ENCODE data around the gene TSR2. TPM values are rescaled to one million over a fixed set of nuclear protein-coding genes. Genes with fewer than 3 reads are reported as not detected.

Gene TSR2, protein sequence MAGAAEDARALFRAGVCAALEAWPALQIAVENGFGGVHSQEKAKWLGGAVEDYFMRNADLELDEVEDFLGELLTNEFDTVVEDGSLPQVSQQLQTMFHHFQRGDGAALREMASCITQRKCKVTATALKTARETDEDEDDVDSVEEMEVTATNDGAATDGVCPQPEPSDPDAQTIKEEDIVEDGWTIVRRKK
- total RNA-seq (ENCODE audit: insufficient read depth, low replicate concordance): 3.9 TPM

DNA sequence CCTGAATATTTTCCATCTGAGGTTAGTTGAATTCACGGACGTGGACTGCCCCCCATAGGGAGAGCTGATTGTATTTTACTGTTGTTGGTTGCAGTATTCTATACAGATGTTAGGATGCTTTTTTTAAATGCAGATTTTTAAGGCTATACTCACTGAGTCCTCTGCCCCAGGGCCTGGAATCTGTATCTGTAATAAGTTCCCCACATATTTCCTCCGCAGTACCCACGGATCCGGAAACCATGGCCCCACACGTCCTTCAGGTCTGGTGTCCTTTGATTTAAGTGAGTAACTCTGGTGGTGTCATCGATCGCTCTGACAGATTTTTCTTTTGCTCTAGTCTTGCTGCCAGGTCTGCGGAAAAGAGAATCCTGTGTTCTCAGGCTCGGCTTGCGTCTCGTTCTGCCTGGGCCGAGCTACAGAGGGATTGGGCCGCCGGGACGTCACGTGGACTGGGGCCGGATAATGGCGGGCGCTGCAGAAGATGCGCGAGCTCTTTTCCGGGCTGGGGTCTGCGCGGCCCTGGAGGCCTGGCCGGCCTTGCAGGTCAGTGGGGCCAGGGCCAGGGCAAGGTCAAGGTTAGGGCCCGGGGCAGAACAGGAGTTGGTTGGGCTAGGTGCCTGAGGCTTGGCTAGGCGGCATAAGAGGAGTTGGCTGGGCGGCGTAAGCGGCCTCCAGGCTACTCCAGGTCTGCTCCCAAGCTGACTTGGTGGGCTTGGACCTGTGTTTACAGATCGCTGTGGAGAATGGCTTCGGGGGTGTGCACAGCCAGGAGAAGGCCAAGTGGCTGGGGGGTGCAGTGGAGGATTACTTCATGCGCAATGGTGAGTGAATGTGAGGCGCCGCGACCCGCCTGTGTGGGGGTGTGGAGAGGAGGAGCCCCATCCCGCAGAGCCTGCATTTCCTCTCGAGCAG is at the start of gene TSR2:
TSR2 (plus strand) TSS at position 445 of the 912 bp plus-strand sequence; CDS start at position 463, 18 bp downstream.
- DNase-seq (ENCODE audit: low spot score): peak; percentile 91

DNA sequence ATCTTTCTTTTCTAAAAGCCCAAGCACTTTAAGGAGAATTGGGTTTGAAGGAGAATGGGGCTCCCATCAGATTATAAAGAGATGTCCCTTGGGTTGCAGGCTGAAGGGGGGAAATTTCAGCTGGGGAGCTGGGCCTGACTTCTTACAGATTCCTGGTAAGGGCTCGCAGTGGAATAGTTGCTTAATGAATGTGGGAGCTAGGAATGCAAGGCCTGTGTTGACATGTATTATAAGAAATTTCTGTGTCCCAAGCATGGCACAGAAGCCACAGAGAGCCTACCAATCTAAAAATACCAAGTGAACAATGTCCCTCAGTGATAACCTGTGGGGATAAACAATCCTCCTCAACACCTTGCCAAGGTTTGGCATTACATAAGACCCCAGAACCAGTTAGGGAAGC is 43.1 kb upstream of the TSR2 start:
- no peak for DNase-seq (ENCODE audit: low spot score)

DNA sequence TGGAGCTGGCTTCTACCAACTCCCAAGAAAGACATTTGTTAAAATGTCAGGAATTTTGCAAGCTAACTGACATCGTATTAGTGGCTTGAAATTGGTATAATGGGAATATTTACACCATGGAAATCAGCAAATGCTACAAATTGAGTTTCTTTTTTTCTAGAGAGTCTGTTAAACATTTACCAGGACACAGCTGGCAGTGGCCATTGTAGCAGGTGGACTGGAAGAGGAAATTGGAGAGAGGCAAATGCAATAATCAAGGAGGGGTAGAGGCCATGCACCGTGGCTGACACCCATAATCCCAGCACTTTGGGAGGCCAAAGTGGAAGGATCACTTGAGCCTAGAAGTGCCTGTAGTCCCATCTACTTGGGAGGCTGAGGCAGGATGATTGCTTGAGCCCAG is 32.9 kb upstream of the TSR2 start:
- DNase-seq (ENCODE audit: low spot score): no peak

DNA sequence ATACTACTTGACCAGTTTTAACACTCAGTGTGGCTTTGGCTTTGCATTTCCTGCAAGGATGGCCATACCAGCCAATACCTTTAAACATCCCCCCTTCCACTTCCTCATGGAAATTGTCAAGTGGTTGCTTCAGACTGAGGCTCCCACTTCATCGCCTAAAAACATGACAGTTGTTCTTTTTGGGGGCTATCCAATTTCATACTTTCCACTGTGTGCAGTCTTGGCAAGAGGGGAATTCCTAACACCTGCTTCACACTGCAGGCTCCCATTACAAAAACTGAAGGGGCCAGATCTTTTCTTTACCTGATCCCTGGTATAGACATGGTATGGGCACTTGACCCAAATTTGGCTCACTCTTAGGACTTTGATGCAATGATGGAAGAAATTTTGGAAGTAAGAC is 28.5 kb upstream of the TSR2 start:
- DNase-seq (ENCODE audit: low spot score): no peak

DNA sequence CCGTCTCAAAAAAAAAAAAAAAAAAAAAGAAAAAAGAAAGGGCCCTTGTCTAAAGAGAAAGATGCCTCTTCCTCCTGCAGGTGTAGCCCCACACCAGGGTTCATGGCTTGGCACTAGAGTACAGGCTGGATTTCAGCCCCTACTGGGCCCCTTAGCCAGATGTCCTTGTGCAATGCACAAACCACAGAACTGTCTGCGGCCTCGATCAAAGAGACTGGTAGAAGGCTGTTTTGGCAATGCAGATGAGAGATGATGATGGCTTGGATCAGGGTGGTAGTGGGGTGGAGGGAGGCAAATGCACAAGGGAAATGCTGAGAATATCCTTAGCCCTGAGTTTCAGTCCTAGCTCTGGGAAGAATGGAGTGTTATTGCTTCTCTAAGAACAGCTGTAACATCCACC is 26.5 kb upstream of the TSR2 start:
- peak; percentile 17 for DNase-seq (ENCODE audit: low spot score)

DNA sequence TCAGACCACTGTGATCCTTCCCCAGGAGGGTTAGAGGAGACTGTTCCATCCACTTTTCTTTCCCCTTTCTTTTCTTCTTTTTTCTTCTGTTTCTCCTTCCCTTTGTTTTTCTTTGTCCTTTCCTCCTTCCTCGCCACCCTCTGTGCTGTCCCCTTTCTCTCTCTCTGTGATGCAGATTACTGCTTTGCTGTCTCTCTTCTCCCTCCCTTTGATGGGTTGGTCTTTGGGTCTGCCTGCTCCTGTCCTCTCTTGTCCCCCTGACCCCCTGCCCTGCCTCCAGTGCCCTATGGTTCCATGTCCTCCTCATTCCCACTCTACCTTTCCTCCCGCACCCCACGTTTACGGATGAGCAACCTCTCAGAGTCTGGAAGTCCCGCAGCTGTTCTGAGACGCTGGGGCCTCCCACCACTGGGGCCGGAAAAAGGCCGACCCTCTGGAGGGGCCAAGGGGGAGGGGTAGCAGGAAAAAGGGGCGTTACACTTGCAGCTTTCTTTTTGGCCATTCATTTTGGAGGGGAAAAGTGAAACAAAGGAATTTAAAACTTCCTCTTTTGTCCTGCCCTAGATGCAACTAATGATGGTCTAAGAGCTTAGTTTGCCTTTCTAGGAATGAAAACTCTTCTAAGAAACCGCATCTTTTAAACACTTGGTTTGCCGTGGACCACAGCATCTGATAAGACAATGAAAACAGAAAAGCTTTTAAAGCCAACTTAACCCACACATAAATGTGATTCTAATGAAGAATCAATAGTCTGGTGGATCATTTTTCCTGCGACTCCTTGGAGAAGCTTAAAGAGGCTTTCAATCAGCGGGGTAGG is 24.5 kb upstream of the TSR2 start:
- DNase-seq (ENCODE audit: low spot score): no peak

DNA sequence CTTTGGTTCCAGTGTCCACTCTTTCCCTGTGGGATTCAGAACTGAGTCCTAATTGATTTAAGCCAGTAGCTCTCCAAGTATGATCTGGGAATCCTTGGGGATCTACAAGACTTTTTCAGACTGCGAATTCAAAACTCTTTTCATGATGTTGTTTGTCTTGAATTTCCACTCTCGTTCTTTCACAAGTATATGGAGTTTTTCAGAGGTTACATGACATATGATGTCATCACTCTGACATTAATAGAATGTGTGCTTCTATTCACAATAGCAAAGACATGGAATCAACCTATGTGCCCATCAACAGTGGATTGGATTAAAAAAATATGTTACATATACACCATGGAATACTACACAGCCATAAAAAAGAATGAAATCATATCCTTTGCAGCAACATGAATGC is 23.2 kb upstream of the TSR2 start:
- DNase-seq (ENCODE audit: low spot score): no peak

DNA sequence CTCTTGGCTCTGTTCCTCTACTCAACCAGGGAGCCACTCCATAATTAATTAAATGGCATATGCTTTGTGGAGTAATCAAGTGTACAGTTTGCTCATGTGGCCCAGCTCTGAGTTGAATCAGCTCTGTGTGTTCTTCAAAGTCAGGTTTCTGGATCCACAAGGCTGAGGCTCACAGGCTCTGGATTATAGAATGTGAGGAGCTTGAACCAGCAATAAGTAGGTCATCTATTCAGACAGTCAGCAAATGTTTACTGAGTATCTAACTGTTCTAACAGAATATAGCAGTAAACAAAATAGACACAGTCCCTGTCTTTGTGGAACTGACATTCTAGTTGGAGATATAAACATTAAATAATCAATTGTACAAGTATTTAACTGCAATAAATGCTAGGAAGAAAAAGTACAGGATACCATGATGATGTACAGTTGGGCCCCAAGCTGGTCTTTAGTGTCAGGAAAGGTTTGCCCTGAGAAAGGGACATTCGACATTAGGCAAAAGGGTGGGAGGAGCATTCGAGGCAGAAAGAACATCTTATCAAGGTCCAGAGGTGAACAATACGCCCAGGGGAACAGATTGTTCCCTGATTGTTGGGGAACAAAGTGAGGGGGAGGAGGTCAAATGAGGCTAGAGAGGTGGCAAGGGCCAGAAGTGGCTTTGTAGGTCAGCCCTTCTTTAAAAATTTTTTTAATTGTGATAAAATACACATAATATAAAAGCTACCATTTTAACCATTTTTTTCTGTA is 20.5 kb upstream of the TSR2 start:
- DNase-seq (ENCODE audit: low spot score): no peak

DNA sequence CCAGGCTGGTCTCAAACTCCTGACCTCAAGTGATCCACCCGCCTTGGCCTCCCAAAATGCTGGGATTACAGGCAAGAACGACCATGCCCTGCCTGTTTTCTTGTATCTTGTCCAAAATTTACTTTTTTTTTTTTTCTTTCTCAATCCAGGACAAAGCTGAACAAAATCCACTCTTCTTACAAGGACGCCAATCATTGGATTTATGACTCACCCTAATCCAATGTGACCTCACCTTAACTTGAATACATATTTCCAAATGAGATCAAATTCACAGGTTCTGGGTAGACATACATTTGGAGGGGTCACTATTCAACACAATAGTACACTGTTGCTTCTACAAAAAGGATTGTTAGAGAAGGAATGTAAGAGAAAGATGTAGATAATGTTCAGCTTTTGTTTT is 18.0 kb upstream of the TSR2 start:
- no peak for DNase-seq (ENCODE audit: low spot score)

DNA sequence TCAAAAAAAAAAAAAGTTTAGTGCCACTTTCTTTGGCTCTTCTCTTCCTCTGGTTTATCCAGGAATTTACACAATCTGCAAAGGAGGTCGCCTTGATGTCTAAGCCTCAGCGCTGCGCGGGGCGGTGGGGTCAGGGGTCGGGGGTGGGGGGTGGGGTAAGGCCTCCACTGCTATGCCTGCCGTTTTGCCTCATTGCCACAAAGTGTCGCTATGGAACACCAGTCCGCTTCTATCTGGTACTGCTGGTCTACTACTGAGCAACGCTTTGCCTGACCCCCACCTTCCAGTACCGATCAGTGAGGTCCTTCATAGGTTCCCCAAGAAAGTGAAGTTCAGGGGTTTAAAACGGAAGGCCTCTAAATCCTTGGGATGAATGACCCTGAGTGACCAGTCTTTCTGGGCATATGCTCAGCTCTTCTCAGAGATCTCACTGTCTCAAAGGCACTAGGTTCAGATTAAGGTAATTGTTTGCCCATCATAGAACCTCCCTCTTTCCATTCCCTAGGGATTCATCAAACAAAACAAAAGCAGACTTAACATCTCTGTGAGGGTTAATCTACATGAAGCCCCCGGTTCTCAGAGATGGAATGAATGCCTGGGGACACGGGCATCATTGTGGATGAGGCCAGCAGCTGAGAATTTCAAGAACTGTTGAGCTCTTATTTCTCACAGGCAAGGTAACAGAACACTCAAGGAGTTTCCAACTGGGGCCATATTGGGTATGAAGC is 16.9 kb upstream of the TSR2 start:
- DNase-seq (ENCODE audit: low spot score): no peak

DNA sequence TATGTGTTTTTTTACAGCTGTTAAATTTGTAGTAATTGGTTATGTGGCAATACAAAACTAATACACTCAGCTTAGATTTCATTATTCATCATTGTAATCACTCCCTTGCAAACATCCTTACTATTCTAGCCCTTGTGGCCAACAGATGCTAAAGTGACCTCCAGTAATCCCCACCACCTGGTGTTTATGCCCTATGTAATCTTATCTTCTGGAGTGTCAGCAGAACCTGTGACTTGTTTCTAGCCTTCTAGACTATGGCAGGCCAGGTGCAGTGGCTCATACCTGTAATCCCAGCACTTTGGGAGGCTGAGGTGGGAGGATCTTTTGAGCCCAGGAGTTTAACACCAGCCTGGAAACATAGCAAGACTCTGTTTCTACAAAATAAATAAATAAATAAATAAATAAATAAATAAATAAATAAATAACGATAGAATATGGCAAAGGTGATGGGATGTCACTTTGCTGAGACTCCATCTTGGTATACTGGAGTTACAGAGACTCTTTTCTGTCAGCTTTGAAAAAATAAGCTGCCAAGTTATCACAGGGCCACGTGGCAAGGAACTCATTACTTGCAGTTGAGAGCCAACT is 12.3 kb upstream of the TSR2 start:
- DNase-seq (ENCODE audit: low spot score): no peak

DNA sequence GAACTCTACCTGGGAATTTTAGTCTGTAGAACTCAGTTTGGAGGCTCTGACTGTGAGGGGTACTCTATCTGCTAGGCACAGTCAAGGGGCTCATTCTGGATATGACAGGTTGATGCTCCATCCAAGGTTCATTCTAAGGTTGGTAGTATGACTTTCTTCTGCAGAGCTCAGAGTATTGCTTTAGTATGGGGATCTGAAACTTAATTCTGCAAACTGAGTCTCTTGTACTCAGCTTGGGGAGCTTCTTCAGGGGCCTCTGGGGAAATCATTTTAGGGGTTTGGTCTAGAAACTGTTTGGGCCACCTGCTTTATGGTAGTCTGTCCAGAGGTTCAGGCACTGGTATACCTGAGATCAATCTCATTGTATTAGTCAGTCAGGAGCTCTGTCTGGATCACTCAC is 9.7 kb upstream of the TSR2 start:
- DNase-seq (ENCODE audit: low spot score): no peak

DNA sequence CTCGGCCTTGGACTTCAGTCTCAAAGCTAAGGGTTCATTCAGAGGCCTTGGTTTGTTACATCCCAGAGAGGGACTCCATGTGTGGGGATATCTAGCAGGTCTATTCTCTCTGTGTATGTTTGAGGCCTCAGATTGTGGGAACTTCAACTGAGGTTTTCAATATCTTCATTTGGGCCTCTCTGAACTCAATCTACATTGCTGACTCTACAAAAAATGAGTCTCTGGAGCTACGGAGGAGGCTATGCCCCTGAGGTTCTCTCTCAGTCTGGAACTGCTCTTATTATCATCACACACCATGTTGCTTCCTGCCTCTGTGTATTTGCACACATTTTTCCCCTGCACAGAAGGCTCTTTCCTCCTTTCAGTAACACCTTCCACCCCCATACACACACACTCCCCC is 5.1 kb upstream of the TSR2 start:
- no peak for DNase-seq (ENCODE audit: low spot score)

DNA sequence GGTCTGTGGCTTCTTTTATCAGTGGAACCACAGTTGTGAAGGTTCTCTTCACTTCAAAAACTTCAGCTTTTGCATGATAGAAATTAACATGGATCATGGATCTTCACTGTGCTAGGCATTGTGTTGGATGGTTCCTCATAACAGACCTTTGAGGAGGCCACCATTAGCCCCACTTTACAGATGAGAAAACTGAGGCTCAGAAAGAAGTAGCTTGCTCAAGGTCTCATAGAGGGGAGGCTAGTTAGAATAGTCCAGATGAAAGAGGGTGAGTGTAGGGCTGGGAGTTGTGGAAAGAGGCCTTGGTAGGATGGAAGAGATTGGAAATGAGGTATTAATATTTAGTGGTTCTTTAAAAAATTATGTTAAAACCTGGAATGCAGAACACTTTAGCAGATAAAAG is 2.6 kb downstream of the TSR2 start:
- DNase-seq (ENCODE audit: low spot score): no peak

DNA sequence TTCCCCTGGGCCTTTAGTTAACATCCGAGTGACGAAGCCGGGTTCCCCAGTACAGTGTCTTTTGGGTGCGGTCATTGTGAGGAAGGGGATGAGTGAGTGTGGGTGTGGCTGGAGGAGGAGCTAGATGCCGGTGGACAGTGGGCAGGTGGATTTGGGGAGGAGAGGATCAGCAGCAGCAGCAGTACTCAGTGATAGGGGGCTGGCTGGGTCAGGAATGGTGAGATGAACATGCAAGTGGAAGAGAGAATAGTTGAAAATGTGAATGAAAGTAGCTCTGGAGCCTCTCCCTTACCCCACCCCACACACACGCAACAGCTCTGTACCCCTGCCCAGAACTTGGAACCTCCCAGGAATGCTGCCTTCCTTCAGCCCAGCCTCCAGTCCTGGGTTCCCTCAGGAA is 4.5 kb downstream of the TSR2 start:
- no peak for DNase-seq (ENCODE audit: low spot score)

DNA sequence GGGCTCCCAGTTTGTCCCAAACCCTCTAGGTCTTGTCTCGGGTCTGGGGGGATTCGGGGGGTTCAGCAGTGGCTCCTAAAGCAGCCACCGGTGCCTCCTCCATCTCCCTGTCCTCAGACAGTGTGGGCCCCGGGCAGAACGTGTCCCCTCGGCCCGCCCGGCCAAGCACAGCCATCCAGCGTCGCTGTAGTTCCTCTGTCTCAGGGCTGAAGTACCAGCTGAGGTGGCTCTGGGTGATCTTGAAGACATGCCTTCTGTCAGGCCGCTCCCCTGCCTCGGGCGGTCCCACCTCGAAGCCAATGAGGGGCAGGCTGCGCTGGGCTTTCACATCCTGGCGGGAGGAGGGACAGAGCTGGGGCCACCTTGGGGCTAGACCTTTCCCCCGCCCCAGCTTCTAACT is 5.9 kb downstream of the TSR2 start:
- no peak for DNase-seq (ENCODE audit: low spot score)

DNA sequence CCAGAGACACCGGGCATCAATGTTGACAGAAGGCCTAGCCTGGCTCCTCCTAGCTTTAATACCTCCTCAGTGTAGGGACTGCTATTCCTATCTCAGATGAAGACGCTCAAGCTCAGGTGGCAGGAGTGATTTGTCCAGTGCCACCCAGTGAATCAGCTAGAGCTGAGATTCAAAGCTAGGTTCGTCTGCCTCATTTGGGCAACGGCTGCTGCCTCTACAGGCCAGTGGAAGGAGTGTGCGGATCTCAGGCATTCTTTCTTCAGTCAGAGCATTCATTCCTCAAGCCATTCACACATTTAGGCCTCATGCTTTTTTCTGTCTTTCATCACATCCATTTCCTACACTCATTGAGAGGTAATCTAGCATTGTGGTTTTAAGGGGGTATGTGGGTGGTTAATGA is 7.3 kb downstream of the TSR2 start:
- DNase-seq (ENCODE audit: low spot score): no peak

DNA sequence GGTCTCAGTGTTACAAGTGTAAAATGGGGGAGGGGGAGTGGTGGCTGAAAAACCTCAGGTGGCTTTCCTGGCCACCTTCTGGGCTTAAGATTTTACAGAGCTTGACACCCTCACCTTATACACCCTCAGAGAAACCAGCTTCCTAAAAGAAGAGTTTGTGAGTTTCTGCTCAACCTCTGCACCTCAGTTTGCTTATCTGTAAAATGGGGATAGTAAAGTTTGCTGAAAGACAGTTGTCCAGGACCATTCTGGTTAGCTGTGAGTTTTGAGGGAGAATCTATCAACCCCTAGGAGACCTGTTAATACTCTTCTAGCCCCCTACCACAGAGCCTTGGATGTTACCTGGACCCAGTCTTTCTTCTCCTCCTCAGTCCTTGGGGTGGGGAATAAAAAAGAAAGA is 9.7 kb downstream of the TSR2 start:
- DNase-seq (ENCODE audit: low spot score): no peak

DNA sequence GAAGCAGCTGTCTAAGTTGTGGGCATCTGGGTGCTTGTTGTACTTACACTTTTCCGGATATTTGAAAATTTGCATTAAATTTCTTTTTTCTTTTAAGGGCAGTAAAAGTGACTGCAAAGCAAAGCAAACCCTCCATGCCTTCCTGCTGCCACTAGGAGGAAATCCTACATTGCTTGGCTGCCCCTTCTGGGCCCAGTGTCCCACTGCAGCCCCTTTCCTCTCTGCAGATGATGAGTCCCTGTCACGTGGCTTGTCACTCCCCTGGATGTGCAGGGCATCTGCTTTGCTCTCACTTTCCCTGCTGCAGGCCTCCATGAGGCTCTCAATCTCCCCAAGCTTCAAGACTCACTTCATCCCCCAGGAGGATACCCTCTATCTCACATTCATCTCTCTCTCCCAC is 12.7 kb downstream of the TSR2 start:
- DNase-seq (ENCODE audit: low spot score): peak; percentile 12

DNA sequence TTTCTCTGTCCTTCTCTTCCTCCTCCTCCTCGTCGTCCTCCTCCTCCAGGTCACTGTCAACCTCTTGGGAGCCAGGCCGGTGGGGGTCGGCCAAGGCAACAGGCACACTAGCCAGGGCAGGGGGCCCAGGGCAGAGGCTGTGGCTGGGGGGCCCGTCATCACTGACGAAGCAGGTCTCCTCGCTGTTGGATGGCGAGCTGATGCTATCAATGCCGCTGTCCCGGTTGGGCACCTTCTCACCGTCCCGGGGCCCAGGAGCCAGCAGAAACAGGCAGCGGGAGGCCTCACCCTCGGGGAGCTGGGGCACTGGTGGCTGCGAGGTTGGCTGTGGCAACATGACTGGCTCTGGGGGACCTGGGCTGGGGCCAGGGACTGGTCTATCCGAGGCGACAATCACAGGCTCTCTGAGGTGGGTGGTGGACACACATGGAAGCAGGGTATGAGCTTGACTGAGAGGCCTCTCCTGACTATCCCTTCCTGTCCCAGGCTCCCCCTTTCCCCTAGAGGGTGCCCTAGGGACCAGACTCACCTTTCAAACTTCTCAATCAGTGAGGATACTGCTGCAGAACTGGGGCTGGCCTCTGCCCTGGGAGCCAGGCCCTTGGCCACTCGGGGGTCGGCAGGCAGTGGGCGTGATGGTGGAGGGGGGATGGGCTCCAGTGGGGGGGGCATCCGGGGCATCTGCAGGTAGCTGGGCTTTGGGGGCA is 30.0 kb downstream of the TSR2 start:
- no peak for DNase-seq (ENCODE audit: low spot score)
